Measurements from ENCODE around the gene ALLC. TPM values are rescaled to one million over a fixed set of nuclear protein-coding genes. Genes with fewer than 3 reads are reported as not detected.
"Not testable (repeated sequence)": the region's sequence is repeated elsewhere in the genome, so short reads cannot be mapped to it uniquely, and the experiment has no call there.

ALLC gene
- total RNA-seq, 2 experiments from 2014 or later, result not detected

GRCh38 chr2:3628241-3628679, 29.7 kb upstream of the ALLC start:
- Mint-ChIP-seq H3K9me3 (ENCODE audit: low read depth) (no peaks in the 10 kb centered on the region), H3K27me3 (no peaks in the 10 kb centered on the region), H3K27ac (no peak overlapping the region), H3K4me1 (no peaks in the 10 kb centered on the region), H3K4me3 (no peak overlapping the region), H3K36me3 (ENCODE audit: low read depth) (no peaks in the 10 kb centered on the region)
- ATAC-seq, result no peak
- intact Hi-C loops (cut with DNase I, micrococcal nuclease), result no loop called here
- DNase-seq, result no peak
- POLR2A ChIA-PET, result no interaction called here
- CTCF ChIA-PET, result interaction anchor here (1.3 kb wide), 1 partner anchor 17 kb away, joined by 4 read pairs; no protein-coding TSS in a partner anchor

GRCh38 chr2:3628800-3629199, 29.2 kb upstream of the ALLC start:
- DNase-seq (no peak), ATAC-seq (no peak)
- ChIA-PET POLR2A (no interaction called here), CTCF (interaction anchor here (1.3 kb wide), 1 partner anchor 16 kb away, joined by 4 read pairs; no protein-coding TSS in a partner anchor)
- Mint-ChIP-seq H3K27ac (no peak overlapping the region), H3K27me3 (no peaks in the 10 kb centered on the region), H3K9me3 (ENCODE audit: low read depth) (no peaks in the 10 kb centered on the region), H3K36me3 (ENCODE audit: low read depth) (no peaks in the 10 kb centered on the region), H3K4me1 (no peaks in the 10 kb centered on the region), H3K4me3 (no peak overlapping the region)
- intact Hi-C loops (cut with DNase I, micrococcal nuclease), result no loop called here

- POLR2A ChIA-PET, result no interaction called here
- no peak overlapping the region for H3K27ac Mint-ChIP-seq
- CTCF ChIA-PET, result no interaction called here
These were observed 27.4 kb upstream of the ALLC start for GRCh38 chr2:3630631-3631030.

GRCh38 chr2:3631161-3631850, 26.7 kb upstream of the ALLC start:
- no peak overlapping the region for H3K27ac Mint-ChIP-seq
- H3K36me3 Mint-ChIP-seq (ENCODE audit: low read depth), result no peaks in the 10 kb centered on the region
- intact Hi-C loops (cut with DNase I, micrococcal nuclease), result no loop called here
- no peaks in the 10 kb centered on the region for H3K4me1 Mint-ChIP-seq
- H3K9me3 Mint-ChIP-seq (ENCODE audit: low read depth), result no peaks in the 10 kb centered on the region
- CTCF ChIA-PET, result no interaction called here
- H3K4me3 Mint-ChIP-seq, result no peak overlapping the region
- H3K27me3 Mint-ChIP-seq, result no peaks in the 10 kb centered on the region
- ATAC-seq (no peak), DNase-seq (no peak)
- POLR2A ChIA-PET, result no interaction called here

More at GRCh38 chr2:3630631-3631030, 27.4 kb upstream of the ALLC start:
- ATAC-seq (no peak), DNase-seq (no peak)
- no peaks in the 10 kb centered on the region for H3K27me3 Mint-ChIP-seq
- no peaks in the 10 kb centered on the region for H3K9me3 Mint-ChIP-seq (ENCODE audit: low read depth)
- H3K4me3 Mint-ChIP-seq, result no peak overlapping the region
- intact Hi-C loops (cut with DNase I, micrococcal nuclease), result no loop called here
- no peaks in the 10 kb centered on the region for H3K36me3 Mint-ChIP-seq (ENCODE audit: low read depth)
- H3K4me1 Mint-ChIP-seq, result no peaks in the 10 kb centered on the region

- CTCF ChIA-PET, result no interaction called here
These were observed 25.9 kb upstream of the ALLC start for GRCh38 chr2:3631851-3632659.

GRCh38 chr2:3633089-3633981, 24.7 kb upstream of the ALLC start:
- Mint-ChIP-seq H3K27me3 (no peaks in the 10 kb centered on the region), H3K4me1 (no peaks in the 10 kb centered on the region), H3K9me3 (ENCODE audit: low read depth) (no peaks in the 10 kb centered on the region), H3K36me3 (ENCODE audit: low read depth) (no peaks in the 10 kb centered on the region), H3K4me3 (no peak overlapping the region), H3K27ac (no peak overlapping the region)
- ChIA-PET CTCF (interaction anchor here (0.6 kb wide), 1 partner anchor 31 kb away, joined by 4 read pairs; no protein-coding TSS in a partner anchor), POLR2A (no interaction called here)
- DNase-seq, result no peak
- intact Hi-C loops (cut with DNase I, micrococcal nuclease), result no loop called here
- ATAC-seq, result no peak

More at GRCh38 chr2:3631851-3632659, 25.9 kb upstream of the ALLC start:
- Mint-ChIP-seq H3K36me3 (ENCODE audit: low read depth) (no peaks in the 10 kb centered on the region), H3K27me3 (no peaks in the 10 kb centered on the region), H3K27ac (no peak overlapping the region), H3K9me3 (ENCODE audit: low read depth) (no peaks in the 10 kb centered on the region), H3K4me1 (no peaks in the 10 kb centered on the region), H3K4me3 (no peak overlapping the region)
- ATAC-seq, result no peak
- POLR2A ChIA-PET, result no interaction called here
- intact Hi-C loops (cut with DNase I, micrococcal nuclease), result no loop called here
- DNase-seq, result no peak

GRCh38 chr2:3633982-3634595, 23.9 kb upstream of the ALLC start:
- H3K9me3 Mint-ChIP-seq (ENCODE audit: low read depth), result no peaks in the 10 kb centered on the region
- no peak for ATAC-seq
- H3K4me1 Mint-ChIP-seq, result no peaks in the 10 kb centered on the region
- ChIA-PET CTCF (no interaction called here), POLR2A (no interaction called here)
- H3K36me3 Mint-ChIP-seq (ENCODE audit: low read depth), result no peaks in the 10 kb centered on the region
- no peak overlapping the region for H3K27ac Mint-ChIP-seq
- H3K4me3 Mint-ChIP-seq, result no peak overlapping the region
- DNase-seq, result no peak
- intact Hi-C loops (cut with DNase I, micrococcal nuclease), result no loop called here
- H3K27me3 Mint-ChIP-seq, result no peaks in the 10 kb centered on the region

- Mint-ChIP-seq H3K4me1 (no peaks in the 10 kb centered on the region), H3K36me3 (ENCODE audit: low read depth) (no peaks in the 10 kb centered on the region), H3K27me3 (no peaks in the 10 kb centered on the region), H3K9me3 (ENCODE audit: low read depth) (no peaks in the 10 kb centered on the region), H3K4me3 (no peak overlapping the region), H3K27ac (no peak overlapping the region)
- ChIA-PET CTCF (no interaction called here), POLR2A (no interaction called here)
- ATAC-seq (no peak), DNase-seq (no peak)
- intact Hi-C loops (cut with DNase I, micrococcal nuclease), result no loop called here
These were observed 23.3 kb upstream of the ALLC start for GRCh38 chr2:3634596-3635121.

GRCh38 chr2:3635171-3635974, 22.6 kb upstream of the ALLC start:
- ATAC-seq (no peak), DNase-seq (no peak)
- intact Hi-C loops (cut with DNase I, micrococcal nuclease), result no loop called here
- ChIA-PET CTCF (no interaction called here), POLR2A (no interaction called here)
- H3K9me3 Mint-ChIP-seq (ENCODE audit: low read depth), result no peaks in the 10 kb centered on the region
- H3K27me3 Mint-ChIP-seq, result no peaks in the 10 kb centered on the region
- H3K4me3 Mint-ChIP-seq, result no peak overlapping the region
- H3K36me3 Mint-ChIP-seq (ENCODE audit: low read depth), result no peaks in the 10 kb centered on the region
- no peak overlapping the region for H3K27ac Mint-ChIP-seq
- H3K4me1 Mint-ChIP-seq, result no peaks in the 10 kb centered on the region

GRCh38 chr2:3635975-3636327, 22.0 kb upstream of the ALLC start:
- H3K4me1 Mint-ChIP-seq; DNase-seq; CTCF ChIA-PET; H3K36me3 Mint-ChIP-seq (ENCODE audit: low read depth); H3K27ac Mint-ChIP-seq; H3K4me3 Mint-ChIP-seq; intact Hi-C loops (cut with DNase I, micrococcal nuclease); POLR2A ChIA-PET; H3K27me3 Mint-ChIP-seq; ATAC-seq; H3K9me3 Mint-ChIP-seq (ENCODE audit: low read depth): not testable (repeated sequence)
